ENCODE measurements around the gene GPR171.

The GPR171 gene

GRCh38 chr3:151183265-151183671 lies 19.7 kb downstream of the GPR171 start:
- H3K4me3 ChIP-seq (ENCODE audit: low read depth, low read length), result no peak overlapping the region
- no peaks in the 10 kb centered on the region for H3K9me3 ChIP-seq (ENCODE audit: control insufficient read depth, insufficient read depth, low read depth, low read length)
- H3K4me1 ChIP-seq (ENCODE audit: control insufficient read depth, insufficient read depth, low read length), result 0 out of 2 replicates have a peak, but pooled peaks cover 3% of the 10 kb centered on the region
- H3K27ac ChIP-seq (ENCODE audit: extremely low read depth, low read depth, low read length), result no peak overlapping the region
- H3K36me3 ChIP-seq (ENCODE audit: control insufficient read depth in 2 of 2, insufficient read depth in 1 of 2, low read length in 2 of 2), result peaks cover 0 to 10% of the 10 kb centered on the region in 2 experiments; a peak in 1 of 3 replicates
- POLR2A ChIA-PET, result no interaction called here
- TF ChIP-seq ZSCAN16 (tag by site-specific recombination; IDR thresholded peaks at IDR 0.05) (peak; percentile 64; the same call in 1 of the 2 replicates), ZSCAN23 (tag by site-specific recombination; IDR thresholded peaks at IDR 0.05) (no peak)
- CTCF ChIA-PET, result no interaction called here

DNA sequence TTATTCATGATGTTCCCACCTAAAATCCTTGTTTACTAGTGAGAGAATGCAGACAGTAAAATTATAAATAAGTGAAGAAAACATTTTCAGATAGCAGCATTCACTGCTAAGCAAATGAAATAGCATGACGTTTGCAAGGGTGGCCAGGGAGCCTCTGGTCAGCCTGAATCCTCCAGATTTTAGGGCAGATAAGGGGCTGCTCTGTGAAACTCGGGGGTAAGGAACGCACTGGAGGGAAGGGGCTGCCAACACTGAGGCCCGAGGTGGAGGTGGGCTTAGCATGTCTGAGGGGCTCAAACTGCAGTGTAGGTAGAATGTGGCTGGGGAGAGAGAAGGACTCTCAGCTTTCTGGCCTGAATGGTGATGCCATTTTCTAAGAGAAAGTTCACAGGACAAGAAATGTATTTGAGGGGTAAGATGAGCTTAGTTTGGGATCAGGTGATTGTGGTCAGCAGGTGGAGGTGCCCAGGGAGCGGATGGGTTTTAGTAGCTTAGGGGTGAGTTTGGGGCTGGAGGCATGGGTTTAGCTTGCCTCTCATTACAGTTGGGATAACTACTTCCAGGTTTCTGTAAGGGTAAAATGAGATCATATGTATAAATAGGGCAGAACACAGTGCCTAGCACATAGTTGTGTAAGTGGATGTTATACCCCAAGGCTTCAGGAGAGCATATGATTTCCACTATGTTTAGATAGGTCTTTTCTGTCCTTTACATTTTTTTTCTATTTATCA lies 20.5 kb downstream of the GPR171 start:
- H3K27ac ChIP-seq (ENCODE audit: extremely low read depth, low read depth, low read length), result no peak overlapping the region
- ChIA-PET POLR2A (no interaction called here), CTCF (interaction anchor here (1.4 kb wide), 1 partner anchor 15 kb away, joined by 5 read pairs; no protein-coding TSS in a partner anchor)
- peaks cover 0 to 10% of the 10 kb centered on the region in 2 experiments; a peak in 1 of 3 replicates for H3K36me3 ChIP-seq (ENCODE audit: control insufficient read depth in 2 of 2, insufficient read depth in 1 of 2, low read length in 2 of 2)
- H3K4me1 ChIP-seq (ENCODE audit: control insufficient read depth, insufficient read depth, low read length), result 0 out of 2 replicates have a peak, but pooled peaks cover 3% of the 10 kb centered on the region
- no peak for TF ChIP-seq ZNF529 (tag by site-specific recombination; IDR thresholded peaks at IDR 0.05; ENCODE audit: insufficient replicate concordance)
- no peak for TF ChIP-seq ZBTB26 (tag by site-specific recombination; optimal IDR thresholded peaks at IDR 0.05)
- TF ChIP-seq, protein P1, sequence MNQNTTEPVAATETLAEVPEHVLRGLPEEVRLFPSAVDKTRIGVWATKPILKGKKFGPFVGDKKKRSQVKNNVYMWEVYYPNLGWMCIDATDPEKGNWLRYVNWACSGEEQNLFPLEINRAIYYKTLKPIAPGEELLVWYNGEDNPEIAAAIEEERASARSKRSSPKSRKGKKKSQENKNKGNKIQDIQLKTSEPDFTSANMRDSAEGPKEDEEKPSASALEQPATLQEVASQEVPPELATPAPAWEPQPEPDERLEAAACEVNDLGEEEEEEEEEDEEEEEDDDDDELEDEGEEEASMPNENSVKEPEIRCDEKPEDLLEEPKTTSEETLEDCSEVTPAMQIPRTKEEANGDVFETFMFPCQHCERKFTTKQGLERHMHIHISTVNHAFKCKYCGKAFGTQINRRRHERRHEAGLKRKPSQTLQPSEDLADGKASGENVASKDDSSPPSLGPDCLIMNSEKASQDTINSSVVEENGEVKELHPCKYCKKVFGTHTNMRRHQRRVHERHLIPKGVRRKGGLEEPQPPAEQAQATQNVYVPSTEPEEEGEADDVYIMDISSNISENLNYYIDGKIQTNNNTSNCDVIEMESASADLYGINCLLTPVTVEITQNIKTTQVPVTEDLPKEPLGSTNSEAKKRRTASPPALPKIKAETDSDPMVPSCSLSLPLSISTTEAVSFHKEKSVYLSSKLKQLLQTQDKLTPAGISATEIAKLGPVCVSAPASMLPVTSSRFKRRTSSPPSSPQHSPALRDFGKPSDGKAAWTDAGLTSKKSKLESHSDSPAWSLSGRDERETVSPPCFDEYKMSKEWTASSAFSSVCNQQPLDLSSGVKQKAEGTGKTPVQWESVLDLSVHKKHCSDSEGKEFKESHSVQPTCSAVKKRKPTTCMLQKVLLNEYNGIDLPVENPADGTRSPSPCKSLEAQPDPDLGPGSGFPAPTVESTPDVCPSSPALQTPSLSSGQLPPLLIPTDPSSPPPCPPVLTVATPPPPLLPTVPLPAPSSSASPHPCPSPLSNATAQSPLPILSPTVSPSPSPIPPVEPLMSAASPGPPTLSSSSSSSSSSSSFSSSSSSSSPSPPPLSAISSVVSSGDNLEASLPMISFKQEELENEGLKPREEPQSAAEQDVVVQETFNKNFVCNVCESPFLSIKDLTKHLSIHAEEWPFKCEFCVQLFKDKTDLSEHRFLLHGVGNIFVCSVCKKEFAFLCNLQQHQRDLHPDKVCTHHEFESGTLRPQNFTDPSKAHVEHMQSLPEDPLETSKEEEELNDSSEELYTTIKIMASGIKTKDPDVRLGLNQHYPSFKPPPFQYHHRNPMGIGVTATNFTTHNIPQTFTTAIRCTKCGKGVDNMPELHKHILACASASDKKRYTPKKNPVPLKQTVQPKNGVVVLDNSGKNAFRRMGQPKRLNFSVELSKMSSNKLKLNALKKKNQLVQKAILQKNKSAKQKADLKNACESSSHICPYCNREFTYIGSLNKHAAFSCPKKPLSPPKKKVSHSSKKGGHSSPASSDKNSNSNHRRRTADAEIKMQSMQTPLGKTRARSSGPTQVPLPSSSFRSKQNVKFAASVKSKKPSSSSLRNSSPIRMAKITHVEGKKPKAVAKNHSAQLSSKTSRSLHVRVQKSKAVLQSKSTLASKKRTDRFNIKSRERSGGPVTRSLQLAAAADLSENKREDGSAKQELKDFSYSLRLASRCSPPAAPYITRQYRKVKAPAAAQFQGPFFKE (tag by site-specific recombination; IDR thresholded peaks at IDR 0.05; ENCODE audit: borderline replicate concordance), result no peak
- TF ChIP-seq, protein P2, sequence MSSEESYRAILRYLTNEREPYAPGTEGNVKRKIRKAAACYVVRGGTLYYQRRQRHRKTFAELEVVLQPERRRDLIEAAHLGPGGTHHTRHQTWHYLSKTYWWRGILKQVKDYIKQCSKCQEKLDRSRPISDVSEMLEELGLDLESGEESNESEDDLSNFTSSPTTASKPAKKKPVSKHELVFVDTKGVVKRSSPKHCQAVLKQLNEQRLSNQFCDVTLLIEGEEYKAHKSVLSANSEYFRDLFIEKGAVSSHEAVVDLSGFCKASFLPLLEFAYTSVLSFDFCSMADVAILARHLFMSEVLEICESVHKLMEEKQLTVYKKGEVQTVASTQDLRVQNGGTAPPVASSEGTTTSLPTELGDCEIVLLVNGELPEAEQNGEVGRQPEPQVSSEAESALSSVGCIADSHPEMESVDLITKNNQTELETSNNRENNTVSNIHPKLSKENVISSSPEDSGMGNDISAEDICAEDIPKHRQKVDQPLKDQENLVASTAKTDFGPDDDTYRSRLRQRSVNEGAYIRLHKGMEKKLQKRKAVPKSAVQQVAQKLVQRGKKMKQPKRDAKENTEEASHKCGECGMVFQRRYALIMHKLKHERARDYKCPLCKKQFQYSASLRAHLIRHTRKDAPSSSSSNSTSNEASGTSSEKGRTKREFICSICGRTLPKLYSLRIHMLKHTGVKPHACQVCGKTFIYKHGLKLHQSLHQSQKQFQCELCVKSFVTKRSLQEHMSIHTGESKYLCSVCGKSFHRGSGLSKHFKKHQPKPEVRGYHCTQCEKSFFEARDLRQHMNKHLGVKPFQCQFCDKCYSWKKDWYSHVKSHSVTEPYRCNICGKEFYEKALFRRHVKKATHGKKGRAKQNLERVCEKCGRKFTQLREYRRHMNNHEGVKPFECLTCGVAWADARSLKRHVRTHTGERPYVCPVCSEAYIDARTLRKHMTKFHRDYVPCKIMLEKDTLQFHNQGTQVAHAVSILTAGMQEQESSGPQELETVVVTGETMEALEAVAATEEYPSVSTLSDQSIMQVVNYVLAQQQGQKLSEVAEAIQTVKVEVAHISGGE (tag by site-specific recombination; conservative IDR thresholded peaks at IDR 0.05; ENCODE audit: low read depth), result no peak
- TF ChIP-seq ZNF48 (tag by site-specific recombination; IDR thresholded peaks at IDR 0.05), result no peak
- no peak for TF ChIP-seq GLI4 (tag by site-specific recombination; IDR thresholded peaks at IDR 0.05)
- no peak overlapping the region for H3K4me3 ChIP-seq (ENCODE audit: low read depth, low read length)
- H3K9me3 ChIP-seq (ENCODE audit: control insufficient read depth, insufficient read depth, low read depth, low read length), result no peaks in the 10 kb centered on the region

Measured in HEK293 (cell line).